HL-60/S4 (cell line): ENCODE results near the gene SYNDIG1.

ENCODE experiments used
- in situ Hi-C: fragments of 300-500 bp; cut with MboI; formaldehyde crosslinking; loops from 2 replicates; pipeline ENCODE4 v1.14.3; 2022; ENCODE audit warnings: low sequenced_read_pairs

Gene SYNDIG1

GRCh38 chr20:24684956-24685691 is 215.7 kb downstream of the SYNDIG1 start:
- in situ Hi-C loops = no loop called here

- in situ Hi-C loops = no loop called here
Observed at GRCh38 chr20:24685736-24686135, 216.3 kb downstream of the SYNDIG1 start.

GRCh38 chr20:24686156-24686555 is 216.7 kb downstream of the SYNDIG1 start:
- in situ Hi-C loops = no loop called here

GRCh38 chr20:24690408-24690807 is 221.0 kb downstream of the SYNDIG1 start:
- in situ Hi-C loops = no loop called here

GRCh38 chr20:24691901-24692351 is 222.5 kb downstream of the SYNDIG1 start:
- in situ Hi-C loops = no loop called here

- in situ Hi-C loops = no loop called here
Observed at GRCh38 chr20:24692446-24693200, 223.2 kb downstream of the SYNDIG1 start.

- in situ Hi-C loops = no loop called here
Observed at GRCh38 chr20:24693466-24694156, 224.2 kb downstream of the SYNDIG1 start.

- in situ Hi-C loops = no loop called here
Observed at GRCh38 chr20:24694157-24694726, 224.8 kb downstream of the SYNDIG1 start.

GRCh38 chr20:24694727-24695528 is 225.5 kb downstream of the SYNDIG1 start:
- in situ Hi-C loops = no loop called here

GRCh38 chr20:24695529-24696225 is 226.2 kb downstream of the SYNDIG1 start:
- in situ Hi-C loops = no loop called here

- in situ Hi-C loops = no loop called here
Observed at GRCh38 chr20:24696396-24696795, 227.0 kb downstream of the SYNDIG1 start.

- in situ Hi-C loops = no loop called here
Observed at GRCh38 chr20:24697411-24697810, 228.0 kb downstream of the SYNDIG1 start.

- in situ Hi-C loops = no loop called here
Observed at GRCh38 chr20:24698189-24698588, 228.8 kb downstream of the SYNDIG1 start.

- in situ Hi-C loops = no loop called here
Observed at GRCh38 chr20:24698706-24699206, 229.3 kb downstream of the SYNDIG1 start.

GRCh38 chr20:24699321-24700165 is 230.1 kb downstream of the SYNDIG1 start:
- in situ Hi-C loops = no loop called here

GRCh38 chr20:24700166-24700860 is 230.9 kb downstream of the SYNDIG1 start:
- in situ Hi-C loops = no loop called here

GRCh38 chr20:24701027-24701426 is 231.6 kb downstream of the SYNDIG1 start:
- in situ Hi-C loops = no loop called here

- in situ Hi-C loops = no loop called here
Observed at GRCh38 chr20:24701668-24702067, 232.2 kb downstream of the SYNDIG1 start.
